SK-N-SH (cell line): ENCODE data around the gene PXMP4. TPM values are rescaled to one million over a fixed set of nuclear protein-coding genes. Genes with fewer than 3 reads are reported as not detected.

ENCODE experiments used
- CTCF ChIA-PET: fragments of 300-600, 350-600 bp; formaldehyde crosslinking; extraction: SDS; loops from one replicate; lab custom pipeline; 2021; lab: Yijun Ruan, JAX
- POLR2A ChIA-PET: fragments of 350-600 bp; sonication (Branson Sonifier 250); formaldehyde crosslinking; extraction: SDS; loops from one replicate; lab custom pipeline; 2020; ENCODE audit warnings: antibody characterized with exemption, inconsistent platforms; lab: Yijun Ruan, JAX
- DNase-seq: peaks from one replicate; pipeline ENCODE4 v3.0.0; 2012
- H2AFZ ChIP-seq: fragments of 200-600 bp; sonication (generic); 2 replicates; pipeline ENCODE4 v1.8.1; 2016; ENCODE audit warnings: antibody characterized with exemption, mild to moderate bottlenecking, low read depth
- H3F3A ChIP-seq: fragments of 200-600 bp; sonication (generic); replicated peaks from 2 replicates; pipeline ENCODE3; 2016; ENCODE audit warnings: antibody characterized with exemption, mild to moderate bottlenecking; ENCODE audit not compliant: insufficient read depth
- H3K27ac ChIP-seq, 2 experiments: fragments of 200-500 bp in 1 of 2; fragments of 200-600 bp in 1 of 2; sonication (Bioruptor generic) in 1 of 2; sonication (generic), shearing (Covaris generic) in 1 of 2; 2 replicates each; pipeline versions ENCODE4 v1.5.1 to v1.6.1; 2014 to 2016; ENCODE audit warnings: low read depth in 2 of 2, inconsistent platforms in 1 of 2, low read length in 1 of 2, mild to moderate bottlenecking in 1 of 2, mixed read lengths in 1 of 2
- H3K27me3 ChIP-seq: fragments of 200-600 bp; sonication (generic), shearing (Covaris generic); 2 replicates; pipeline ENCODE4 v1.6.1; 2016; ENCODE audit warnings: mixed run types; ENCODE audit not compliant: insufficient read depth
- H3K36me3 ChIP-seq, 2 experiments: fragments of 200-500 bp in 1 of 2; fragments of 200-600 bp in 1 of 2; sonication (Bioruptor generic) in 1 of 2; sonication (generic) in 1 of 2; replicated peaks in 1 of 2; 2 replicates each; pipeline versions ENCODE3 to v1.5.1; 2014 to 2016; ENCODE audit warnings: low read length in 1 of 2, mild to moderate bottlenecking in 1 of 2; ENCODE audit not compliant: insufficient read depth in 2 of 2, control insufficient read depth in 1 of 2
- H3K4me1 ChIP-seq, 2 experiments: fragments of 200-500 bp in 1 of 2; fragments of 200-600 bp in 1 of 2; sonication (Bioruptor generic) in 1 of 2; sonication (generic), shearing (Covaris generic) in 1 of 2; 2 replicates each; pipeline versions ENCODE4 v1.5.1 to v1.6.1; 2014 to 2016; ENCODE audit warnings: low read depth in 1 of 2, low read length in 1 of 2, mixed run types in 1 of 2; ENCODE audit not compliant: insufficient read depth in 2 of 2, control insufficient read depth in 1 of 2
- H3K4me2 ChIP-seq: fragments of 200-600 bp; sonication (generic), shearing (Covaris generic); 2 replicates; pipeline ENCODE4 v1.6.1; 2017; ENCODE audit warnings: mixed run types
- H3K4me3 ChIP-seq, 2 experiments: fragments of 200-500 bp in 1 of 2; fragments of 200-600 bp in 1 of 2; sonication (Bioruptor generic) in 1 of 2; sonication (generic), shearing (Covaris generic) in 1 of 2; 2 replicates each; pipeline versions ENCODE4 v1.5.1 to v1.8.1; 2014 to 2016; ENCODE audit warnings: low read depth in 2 of 2, inconsistent platforms in 1 of 2, low read length in 1 of 2, mild to moderate bottlenecking in 1 of 2, mixed read lengths in 1 of 2, moderate library complexity in 1 of 2
- H3K79me2 ChIP-seq: fragments of 200-600 bp; sonication (generic); 2 replicates; pipeline ENCODE4 v1.8.1; 2017; ENCODE audit warnings: mild to moderate bottlenecking; ENCODE audit not compliant: insufficient read depth
- H3K9ac ChIP-seq: fragments of 200-600 bp; sonication (generic); 2 replicates; pipeline ENCODE4 v1.6.1; 2017; ENCODE audit warnings: mixed run types
- H3K9me2 ChIP-seq: fragments of 200-600 bp; sonication (generic); 2 replicates; pipeline ENCODE4 v1.6.1; 2017; ENCODE audit warnings: mixed run types
- H3K9me3 ChIP-seq: fragments of 200-600 bp; sonication (generic); 2 replicates; pipeline ENCODE4 v1.6.1; 2017; ENCODE audit warnings: mixed run types, mild to moderate bottlenecking, moderate library complexity
- H4K20me1 ChIP-seq: fragments of 200-600 bp; sonication (generic); 2 replicates; pipeline ENCODE4 v1.6.1; 2017; ENCODE audit warnings: mild to moderate bottlenecking, mixed run types; ENCODE audit not compliant: insufficient read depth
- EP300 ChIP-seq, 2 experiments: IDR thresholded peaks; 2 replicates each; pipeline versions ENCODE4 v1.4.0 to v1.6.1; 2012; ENCODE audit warnings: borderline replicate concordance in 1 of 2, low read depth in 1 of 2, low read length in 1 of 2
- FOSL2 ChIP-seq: IDR thresholded peaks from 2 replicates; pipeline ENCODE4 v1.4.0; 2012; ENCODE audit warnings: low read depth, mild to moderate bottlenecking, moderate library complexity, borderline replicate concordance
- FOXJ3 ChIP-seq: sonication (generic); formaldehyde crosslinking; IDR thresholded peaks from 2 replicates; pipeline ENCODE4 v1.5.1; 2020; ENCODE audit warnings: mild to moderate bottlenecking, missing genetic modification reagents
- GATA2 ChIP-seq: sonication (generic); formaldehyde crosslinking; IDR thresholded peaks from 2 replicates; pipeline ENCODE4 v1.5.0; 2020; ENCODE audit warnings: mild to moderate bottlenecking, missing genetic modification reagents
- MXI1 ChIP-seq: IDR thresholded peaks from 2 replicates; pipeline ENCODE4 v1.6.1; 2012; ENCODE audit warnings: mild to moderate bottlenecking, low read depth, low read length, improper control_type of control experiment
- POLR2AphosphoS5 ChIP-seq: IDR thresholded peaks from 2 replicates; pipeline ENCODE4 v1.6.1; 2012; ENCODE audit warnings: low read depth, low read length
- RFX5 ChIP-seq: IDR thresholded peaks from 2 replicates; pipeline ENCODE4 v1.6.1; 2012; ENCODE audit warnings: mild to moderate bottlenecking, improper control_type of control experiment, low read length
- RXRA ChIP-seq: IDR thresholded peaks from 2 replicates; pipeline ENCODE4 v1.4.0; 2012; ENCODE audit warnings: low read depth, mild to moderate bottlenecking, borderline replicate concordance
- SMC3 ChIP-seq: IDR thresholded peaks from 2 replicates; pipeline ENCODE4 v1.6.1; 2012; ENCODE audit warnings: low read depth, low read length, improper control_type of control experiment
- TAF1 ChIP-seq: IDR thresholded peaks from 2 replicates; pipeline ENCODE4 v1.6.1; 2012; ENCODE audit warnings: low read depth, mild to moderate bottlenecking, low read length, moderate library complexity, borderline replicate concordance
- TCF12 ChIP-seq: IDR thresholded peaks from 2 replicates; pipeline ENCODE4 v1.4.0; 2012
- TEAD4 ChIP-seq: IDR thresholded peaks from 2 replicates; pipeline ENCODE4 v1.4.0; 2012; ENCODE audit warnings: mild to moderate bottlenecking, borderline replicate concordance; ENCODE audit not compliant: insufficient read depth
- WGBS: methylation state at CpG from one replicate; pipeline ENCODE4 v1.1.6; 2017; ENCODE audit warnings: low lambda C conversion rate; 5-methylcytosine and 5-hydroxymethylcytosine counted together
- polyA plus RNA-seq, 3 experiments: library from polyadenylated mRNA; depleted of rRNA; stranded (reverse); fragments of >200 nt; gene quantifications; 2 replicates each; pipeline ENCODE4 v1.2.3, GENCODE V29; 2012
- TF ChIP-seq, protein P1 (sequence below): IDR thresholded peaks from 2 replicates; pipeline ENCODE4 v1.6.1; 2012; ENCODE audit warnings: mild to moderate bottlenecking, low read depth, low read length, moderate library complexity
- TF ChIP-seq, protein P2 (sequence below): fragments of 200-600 bp; sonication (generic); IDR thresholded peaks from 2 replicates; pipeline ENCODE4 v1.6.1; 2017; ENCODE audit warnings: antibody characterized with exemption, mild to moderate bottlenecking, moderate library complexity
- TF ChIP-seq, protein P3 (sequence below): fragments of 150-350 bp; IDR thresholded peaks from 2 replicates; pipeline ENCODE4 v1.6.1; 2016; ENCODE audit warnings: mild to moderate bottlenecking, low read depth, low read length
- TF ChIP-seq, protein P4 (sequence below): IDR thresholded peaks from 2 replicates; pipeline ENCODE4; 2012

The PXMP4 gene
- polyA plus RNA-seq, 1 of the 3 experiments (the other 2 are of a cell fraction), result 5.6 TPM

DNA sequence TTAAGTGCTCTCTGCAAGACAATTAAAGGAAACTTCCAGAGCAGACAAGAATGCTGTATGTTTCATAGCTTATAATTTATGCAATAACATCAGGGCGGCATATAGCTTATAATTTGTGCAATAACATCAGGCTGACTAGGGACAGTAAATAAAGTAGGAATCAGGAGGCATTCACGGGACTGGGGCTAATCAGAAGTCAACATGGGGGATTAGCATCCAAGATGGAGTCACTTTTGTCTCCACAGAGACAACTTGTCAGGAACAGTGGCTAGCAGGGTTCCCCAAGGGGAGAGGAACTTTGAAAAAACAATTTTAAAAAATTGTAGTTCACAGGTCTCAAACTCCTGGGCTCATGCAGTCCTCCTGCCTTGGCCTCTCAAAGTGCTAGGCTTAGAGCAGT lies 8.4 kb upstream of the PXMP4 start:
- Histone ChIP-seq H3K9ac (no peak overlapping the region), H3K4me2 (no peak overlapping the region), H3K4me3 (no peak overlapping the region), H3K4me1 (peaks cover 5 to 7% of the 10 kb centered on the region in 2 experiments; a peak in 2 of 4 replicates), H2AFZ (no peak overlapping the region), H3K27ac (no peak overlapping the region), H3K9me3 (no peaks in the 10 kb centered on the region), H3F3A (peaks cover 3% of the 10 kb centered on the region), H3K27me3 (no peaks in the 10 kb centered on the region), H3K9me2 (no peaks in the 10 kb centered on the region), H4K20me1 (no peaks in the 10 kb centered on the region), H3K79me2 (no peaks in the 10 kb centered on the region), H3K36me3 (no peaks in the 10 kb centered on the region)
- WGBS, result 80% methylated on average over 2 of the region's 2 CpGs
- DNase-seq, result no peak
- CTCF ChIA-PET, result no interaction called here
- POLR2A ChIA-PET, result no interaction called here
- TF ChIP-seq TEAD4 (no peak), SMC3 (no peak), RXRA (no peak), FOXJ3 (CRISPR knock-in tag) (no peak), TAF1 (no peak), POLR2AphosphoS5 (no peak), EP300 (IDR thresholded peaks at IDR 0.05; ENCODE audit: borderline replicate concordance in 1 of 2, low read depth in 1 of 2, low read length in 1 of 2) (no peak), FOSL2 (no peak), MXI1 (no peak), TCF12 (no peak), RFX5 (no peak), GATA2 (CRISPR knock-in tag) (no peak)
- TF ChIP-seq, protein P1, sequence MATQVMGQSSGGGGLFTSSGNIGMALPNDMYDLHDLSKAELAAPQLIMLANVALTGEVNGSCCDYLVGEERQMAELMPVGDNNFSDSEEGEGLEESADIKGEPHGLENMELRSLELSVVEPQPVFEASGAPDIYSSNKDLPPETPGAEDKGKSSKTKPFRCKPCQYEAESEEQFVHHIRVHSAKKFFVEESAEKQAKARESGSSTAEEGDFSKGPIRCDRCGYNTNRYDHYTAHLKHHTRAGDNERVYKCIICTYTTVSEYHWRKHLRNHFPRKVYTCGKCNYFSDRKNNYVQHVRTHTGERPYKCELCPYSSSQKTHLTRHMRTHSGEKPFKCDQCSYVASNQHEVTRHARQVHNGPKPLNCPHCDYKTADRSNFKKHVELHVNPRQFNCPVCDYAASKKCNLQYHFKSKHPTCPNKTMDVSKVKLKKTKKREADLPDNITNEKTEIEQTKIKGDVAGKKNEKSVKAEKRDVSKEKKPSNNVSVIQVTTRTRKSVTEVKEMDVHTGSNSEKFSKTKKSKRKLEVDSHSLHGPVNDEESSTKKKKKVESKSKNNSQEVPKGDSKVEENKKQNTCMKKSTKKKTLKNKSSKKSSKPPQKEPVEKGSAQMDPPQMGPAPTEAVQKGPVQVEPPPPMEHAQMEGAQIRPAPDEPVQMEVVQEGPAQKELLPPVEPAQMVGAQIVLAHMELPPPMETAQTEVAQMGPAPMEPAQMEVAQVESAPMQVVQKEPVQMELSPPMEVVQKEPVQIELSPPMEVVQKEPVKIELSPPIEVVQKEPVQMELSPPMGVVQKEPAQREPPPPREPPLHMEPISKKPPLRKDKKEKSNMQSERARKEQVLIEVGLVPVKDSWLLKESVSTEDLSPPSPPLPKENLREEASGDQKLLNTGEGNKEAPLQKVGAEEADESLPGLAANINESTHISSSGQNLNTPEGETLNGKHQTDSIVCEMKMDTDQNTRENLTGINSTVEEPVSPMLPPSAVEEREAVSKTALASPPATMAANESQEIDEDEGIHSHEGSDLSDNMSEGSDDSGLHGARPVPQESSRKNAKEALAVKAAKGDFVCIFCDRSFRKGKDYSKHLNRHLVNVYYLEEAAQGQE, result no peak
- TF ChIP-seq, protein P2, sequence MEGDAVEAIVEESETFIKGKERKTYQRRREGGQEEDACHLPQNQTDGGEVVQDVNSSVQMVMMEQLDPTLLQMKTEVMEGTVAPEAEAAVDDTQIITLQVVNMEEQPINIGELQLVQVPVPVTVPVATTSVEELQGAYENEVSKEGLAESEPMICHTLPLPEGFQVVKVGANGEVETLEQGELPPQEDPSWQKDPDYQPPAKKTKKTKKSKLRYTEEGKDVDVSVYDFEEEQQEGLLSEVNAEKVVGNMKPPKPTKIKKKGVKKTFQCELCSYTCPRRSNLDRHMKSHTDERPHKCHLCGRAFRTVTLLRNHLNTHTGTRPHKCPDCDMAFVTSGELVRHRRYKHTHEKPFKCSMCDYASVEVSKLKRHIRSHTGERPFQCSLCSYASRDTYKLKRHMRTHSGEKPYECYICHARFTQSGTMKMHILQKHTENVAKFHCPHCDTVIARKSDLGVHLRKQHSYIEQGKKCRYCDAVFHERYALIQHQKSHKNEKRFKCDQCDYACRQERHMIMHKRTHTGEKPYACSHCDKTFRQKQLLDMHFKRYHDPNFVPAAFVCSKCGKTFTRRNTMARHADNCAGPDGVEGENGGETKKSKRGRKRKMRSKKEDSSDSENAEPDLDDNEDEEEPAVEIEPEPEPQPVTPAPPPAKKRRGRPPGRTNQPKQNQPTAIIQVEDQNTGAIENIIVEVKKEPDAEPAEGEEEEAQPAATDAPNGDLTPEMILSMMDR, result no peak
- TF ChIP-seq, protein P3, sequence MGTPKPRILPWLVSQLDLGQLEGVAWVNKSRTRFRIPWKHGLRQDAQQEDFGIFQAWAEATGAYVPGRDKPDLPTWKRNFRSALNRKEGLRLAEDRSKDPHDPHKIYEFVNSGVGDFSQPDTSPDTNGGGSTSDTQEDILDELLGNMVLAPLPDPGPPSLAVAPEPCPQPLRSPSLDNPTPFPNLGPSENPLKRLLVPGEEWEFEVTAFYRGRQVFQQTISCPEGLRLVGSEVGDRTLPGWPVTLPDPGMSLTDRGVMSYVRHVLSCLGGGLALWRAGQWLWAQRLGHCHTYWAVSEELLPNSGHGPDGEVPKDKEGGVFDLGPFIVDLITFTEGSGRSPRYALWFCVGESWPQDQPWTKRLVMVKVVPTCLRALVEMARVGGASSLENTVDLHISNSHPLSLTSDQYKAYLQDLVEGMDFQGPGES, result no peak
- TF ChIP-seq, protein P4, sequence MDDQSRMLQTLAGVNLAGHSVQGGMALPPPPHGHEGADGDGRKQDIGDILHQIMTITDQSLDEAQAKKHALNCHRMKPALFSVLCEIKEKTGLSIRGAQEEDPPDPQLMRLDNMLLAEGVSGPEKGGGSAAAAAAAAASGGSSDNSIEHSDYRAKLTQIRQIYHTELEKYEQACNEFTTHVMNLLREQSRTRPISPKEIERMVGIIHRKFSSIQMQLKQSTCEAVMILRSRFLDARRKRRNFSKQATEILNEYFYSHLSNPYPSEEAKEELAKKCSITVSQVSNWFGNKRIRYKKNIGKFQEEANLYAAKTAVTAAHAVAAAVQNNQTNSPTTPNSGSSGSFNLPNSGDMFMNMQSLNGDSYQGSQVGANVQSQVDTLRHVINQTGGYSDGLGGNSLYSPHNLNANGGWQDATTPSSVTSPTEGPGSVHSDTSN, result no peak
